SK-N-SH treated with all-trans-retinoic acid at 6 μM for 48 hours (cell line): ENCODE results near the gene FAM89B.

Experiments used
- ATAC-seq: fragments of 200-7000 bp; cut with Tn5 transposase; 3 replicates; pipeline ENCODE4 v1.9.1; 2020; ENCODE audit warnings: mild to moderate bottlenecking, moderate library complexity
- ARNTL ChIP-seq: fragments of 450-650 bp; formaldehyde crosslinking; IDR thresholded peaks from 2 replicates; pipeline ENCODE4 v1.5.0; 2020; ENCODE audit warnings: low read depth, mild to moderate bottlenecking, moderate library complexity, borderline replicate concordance
- BACH2 ChIP-seq: fragments of 250-450 bp; sonication (Bioruptor Pico); IDR thresholded peaks from 2 replicates; pipeline ENCODE4 v1.9.0; 2021; ENCODE audit warnings: mild to moderate bottlenecking, borderline replicate concordance
- CSDC2 ChIP-seq: fragments of 250-450 bp; sonication (Bioruptor Pico); IDR thresholded peaks from 2 replicates; pipeline ENCODE4 v1.5.0; 2020; ENCODE audit warnings: mild to moderate bottlenecking, moderate library complexity
- ESRRG ChIP-seq: fragments of 250-450 bp; sonication (Bioruptor Pico); IDR thresholded peaks from 2 replicates; pipeline ENCODE4 v1.6.1; 2021; ENCODE audit warnings: mild to moderate bottlenecking
- GLIS3 ChIP-seq: fragments of 250-450 bp; sonication (Bioruptor Pico); IDR thresholded peaks from 2 replicates; pipeline ENCODE4 v1.5.0; 2020; ENCODE audit warnings: mild to moderate bottlenecking, moderate library complexity
- ISL1 ChIP-seq: fragments of 250-450 bp; sonication (Bioruptor Pico); IDR thresholded peaks from 2 replicates; pipeline ENCODE4 v2.1.2; 2022; ENCODE audit warnings: mild to moderate bottlenecking, moderate library complexity
- OSR1 ChIP-seq: fragments of 250-450 bp; sonication (Bioruptor Pico); IDR thresholded peaks from 2 replicates; pipeline ENCODE4 v1.8.0; 2022; ENCODE audit warnings: moderate library complexity, mild to moderate bottlenecking, inconsistent platforms
- PPARA ChIP-seq: fragments of 250-450 bp; sonication (Bioruptor Pico); IDR thresholded peaks from 2 replicates; pipeline ENCODE4 v1.5.0; 2020; ENCODE audit warnings: mild to moderate bottlenecking, borderline replicate concordance
- TCF4 ChIP-seq: fragments of 250-450 bp; sonication (Bioruptor Pico); IDR thresholded peaks from 2 replicates; pipeline ENCODE4 v1.8.0; 2021; ENCODE audit warnings: mild to moderate bottlenecking, moderate library complexity, borderline replicate concordance
- TOX ChIP-seq: fragments of 250-450 bp; sonication (Bioruptor Pico); IDR thresholded peaks from 2 replicates; pipeline ENCODE4 v1.8.0; 2021; ENCODE audit warnings: mild to moderate bottlenecking, moderate library complexity, borderline replicate concordance
- ZC3H10 ChIP-seq: fragments of 250-450 bp; sonication (Bioruptor Pico); IDR thresholded peaks from 2 replicates; pipeline ENCODE4 v1.5.1; 2021; ENCODE audit warnings: mild to moderate bottlenecking, moderate library complexity
- ZFP3 ChIP-seq: fragments of 250-450 bp; sonication (Bioruptor Pico); IDR thresholded peaks from 2 replicates; pipeline ENCODE4 v1.5.0; 2020; ENCODE audit warnings: mild to moderate bottlenecking, moderate library complexity
- ZNF565 ChIP-seq: fragments of 450-650 bp; formaldehyde crosslinking; conservative IDR thresholded peaks from 2 replicates; pipeline ENCODE4 v1.5.0; 2020; ENCODE audit warnings: low read depth, mild to moderate bottlenecking, moderate library complexity
- ZNF70 ChIP-seq: fragments of 450-650 bp; formaldehyde crosslinking; IDR thresholded peaks from 2 replicates; pipeline ENCODE4 v1.5.0; 2020; ENCODE audit warnings: mild to moderate bottlenecking, moderate library complexity
- ZNF8 ChIP-seq: fragments of 450-650 bp; formaldehyde crosslinking; IDR thresholded peaks from 2 replicates; pipeline ENCODE4 v1.5.0; 2020; ENCODE audit warnings: mild to moderate bottlenecking, moderate library complexity
- TF ChIP-seq, protein P1 (sequence below): fragments of 250-450 bp; sonication (Bioruptor Pico); IDR thresholded peaks from 2 replicates; pipeline ENCODE4 v1.5.0; 2020; ENCODE audit warnings: mild to moderate bottlenecking, moderate library complexity
- TF ChIP-seq, protein P2 (sequence below): fragments of 250-450 bp; sonication (Bioruptor Pico); IDR thresholded peaks from 2 replicates; pipeline ENCODE4 v1.5.1; 2020; ENCODE audit warnings: low read depth, mild to moderate bottlenecking, moderate library complexity

FAM89B gene

DNA sequence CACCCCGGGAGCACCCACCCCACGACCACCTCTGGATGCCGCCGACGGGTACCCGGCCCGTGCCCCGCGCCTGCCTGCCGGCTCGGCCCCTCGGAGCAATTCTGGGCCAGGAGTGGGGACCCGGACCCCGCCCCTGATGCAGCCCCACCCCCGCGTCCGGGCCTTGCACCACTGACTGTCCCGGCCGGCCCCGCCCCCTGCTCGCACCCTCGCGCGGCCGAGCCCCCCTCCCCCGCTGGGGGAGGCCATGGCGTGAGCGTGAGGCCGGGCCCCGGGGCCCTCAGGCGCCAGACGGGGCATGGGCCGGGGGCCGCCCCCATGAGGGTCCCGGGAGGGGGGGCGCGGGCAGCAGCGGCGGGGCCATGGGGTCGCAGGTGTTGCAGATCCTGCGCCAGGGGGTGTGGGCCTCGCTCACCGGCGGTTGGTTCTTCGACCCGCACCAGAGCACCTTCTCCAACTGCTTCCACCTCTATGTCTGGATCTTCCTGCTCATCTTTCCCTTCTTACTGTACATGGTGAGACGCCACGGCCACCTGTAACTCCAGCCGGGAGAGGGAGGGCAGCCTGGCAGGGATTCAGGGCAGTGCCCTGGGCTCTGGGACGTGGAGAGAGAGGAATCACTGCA is 43.7 kb downstream of the FAM89B start:
- TF ChIP-seq TCF4 (CRISPR knock-in tag) (no peak), GLIS3 (no peak), ARNTL (CRISPR knock-in tag) (no peak), OSR1 (CRISPR knock-in tag) (no peak), ZC3H10 (CRISPR knock-in tag) (no peak), CSDC2 (no peak), ISL1 (CRISPR knock-in tag) (no peak), BACH2 (no peak), ZFP3 (CRISPR knock-in tag) (no peak), PPARA (CRISPR knock-in tag) (no peak)
- TF ChIP-seq, protein P1, sequence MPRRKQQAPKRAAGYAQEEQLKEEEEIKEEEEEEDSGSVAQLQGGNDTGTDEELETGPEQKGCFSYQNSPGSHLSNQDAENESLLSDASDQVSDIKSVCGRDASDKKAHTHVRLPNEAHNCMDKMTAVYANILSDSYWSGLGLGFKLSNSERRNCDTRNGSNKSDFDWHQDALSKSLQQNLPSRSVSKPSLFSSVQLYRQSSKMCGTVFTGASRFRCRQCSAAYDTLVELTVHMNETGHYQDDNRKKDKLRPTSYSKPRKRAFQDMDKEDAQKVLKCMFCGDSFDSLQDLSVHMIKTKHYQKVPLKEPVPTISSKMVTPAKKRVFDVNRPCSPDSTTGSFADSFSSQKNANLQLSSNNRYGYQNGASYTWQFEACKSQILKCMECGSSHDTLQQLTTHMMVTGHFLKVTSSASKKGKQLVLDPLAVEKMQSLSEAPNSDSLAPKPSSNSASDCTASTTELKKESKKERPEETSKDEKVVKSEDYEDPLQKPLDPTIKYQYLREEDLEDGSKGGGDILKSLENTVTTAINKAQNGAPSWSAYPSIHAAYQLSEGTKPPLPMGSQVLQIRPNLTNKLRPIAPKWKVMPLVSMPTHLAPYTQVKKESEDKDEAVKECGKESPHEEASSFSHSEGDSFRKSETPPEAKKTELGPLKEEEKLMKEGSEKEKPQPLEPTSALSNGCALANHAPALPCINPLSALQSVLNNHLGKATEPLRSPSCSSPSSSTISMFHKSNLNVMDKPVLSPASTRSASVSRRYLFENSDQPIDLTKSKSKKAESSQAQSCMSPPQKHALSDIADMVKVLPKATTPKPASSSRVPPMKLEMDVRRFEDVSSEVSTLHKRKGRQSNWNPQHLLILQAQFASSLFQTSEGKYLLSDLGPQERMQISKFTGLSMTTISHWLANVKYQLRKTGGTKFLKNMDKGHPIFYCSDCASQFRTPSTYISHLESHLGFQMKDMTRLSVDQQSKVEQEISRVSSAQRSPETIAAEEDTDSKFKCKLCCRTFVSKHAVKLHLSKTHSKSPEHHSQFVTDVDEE (CRISPR knock-in tag): no peak
- no peak for ATAC-seq

DNA sequence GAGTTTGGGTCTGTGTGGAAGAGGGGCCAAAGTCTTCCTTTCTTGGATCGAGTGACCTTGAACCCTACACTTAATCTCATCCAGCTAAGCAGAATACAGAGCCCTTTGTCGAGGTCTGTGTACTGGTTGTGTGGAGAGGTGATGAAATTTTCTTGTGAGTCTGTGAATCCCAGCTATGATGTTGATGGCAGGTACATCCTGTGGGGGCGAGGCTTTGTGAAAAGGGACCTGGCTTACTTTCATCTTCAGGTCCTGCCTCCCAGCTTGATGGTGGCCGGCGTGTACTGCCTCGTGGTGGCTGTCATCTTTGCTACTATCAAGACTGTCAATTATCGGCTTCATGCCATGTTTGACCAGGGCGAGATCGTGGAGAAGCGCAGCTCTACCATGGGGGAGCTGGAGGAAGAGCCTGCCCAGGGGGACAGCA is 44.2 kb downstream of the FAM89B start:
- TF ChIP-seq TOX (CRISPR knock-in tag) (no peak), ZNF8 (no peak), ESRRG (CRISPR knock-in tag) (no peak), ISL1 (CRISPR knock-in tag) (no peak), ZNF565 (CRISPR knock-in tag) (no peak), BACH2 (no peak), GLIS3 (no peak), TCF4 (CRISPR knock-in tag) (no peak)
- TF ChIP-seq, protein P1 (CRISPR knock-in tag): no peak
- TF ChIP-seq, protein P2, sequence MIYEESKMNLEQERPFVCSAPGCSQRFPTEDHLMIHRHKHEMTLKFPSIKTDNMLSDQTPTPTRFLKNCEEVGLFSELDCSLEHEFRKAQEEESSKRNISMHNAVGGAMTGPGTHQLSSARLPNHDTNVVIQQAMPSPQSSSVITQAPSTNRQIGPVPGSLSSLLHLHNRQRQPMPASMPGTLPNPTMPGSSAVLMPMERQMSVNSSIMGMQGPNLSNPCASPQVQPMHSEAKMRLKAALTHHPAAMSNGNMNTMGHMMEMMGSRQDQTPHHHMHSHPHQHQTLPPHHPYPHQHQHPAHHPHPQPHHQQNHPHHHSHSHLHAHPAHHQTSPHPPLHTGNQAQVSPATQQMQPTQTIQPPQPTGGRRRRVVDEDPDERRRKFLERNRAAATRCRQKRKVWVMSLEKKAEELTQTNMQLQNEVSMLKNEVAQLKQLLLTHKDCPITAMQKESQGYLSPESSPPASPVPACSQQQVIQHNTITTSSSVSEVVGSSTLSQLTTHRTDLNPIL: no peak
- no peak for ATAC-seq

DNA sequence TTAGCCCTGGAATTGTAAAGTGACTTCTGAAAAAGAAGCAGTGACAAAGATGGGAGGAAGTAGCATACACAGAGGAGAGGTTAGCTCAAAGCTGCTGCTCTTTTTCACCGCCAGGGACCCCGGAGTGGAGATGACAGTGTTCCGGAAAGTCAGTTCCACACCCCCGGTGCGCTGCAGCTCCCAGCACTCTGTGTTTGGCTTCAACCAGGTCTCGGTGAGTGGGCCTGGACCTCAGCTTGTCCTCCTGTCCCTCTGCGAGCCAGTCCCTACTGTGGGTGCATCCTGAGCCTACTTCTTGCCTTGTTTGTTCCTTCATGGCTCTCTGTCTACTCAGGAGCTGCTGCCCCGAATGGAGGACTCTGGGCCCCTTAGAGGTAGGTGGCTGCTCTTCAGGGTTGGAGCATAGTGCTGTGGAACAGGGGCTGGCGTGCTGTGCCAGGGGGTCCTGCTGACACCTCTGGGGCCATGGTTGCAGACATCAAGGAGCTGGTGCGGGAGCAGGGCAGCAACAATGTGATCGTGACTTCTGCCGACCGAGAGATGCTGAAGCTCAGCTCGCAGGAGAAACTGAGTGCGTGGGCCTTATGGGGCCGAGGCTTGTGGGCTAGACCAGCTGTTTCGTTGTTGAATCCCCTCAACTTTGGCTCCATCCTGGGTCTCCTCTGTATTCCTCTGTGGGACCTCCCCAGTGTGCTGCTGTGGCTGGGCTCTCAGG is 45.0 kb downstream of the FAM89B start:
- no peak for ATAC-seq
- TF ChIP-seq ISL1 (CRISPR knock-in tag) (no peak), ZFP3 (CRISPR knock-in tag) (no peak), TOX (CRISPR knock-in tag) (no peak), OSR1 (CRISPR knock-in tag) (no peak), GLIS3 (no peak), ZNF70 (no peak), ZNF8 (no peak)

DNA sequence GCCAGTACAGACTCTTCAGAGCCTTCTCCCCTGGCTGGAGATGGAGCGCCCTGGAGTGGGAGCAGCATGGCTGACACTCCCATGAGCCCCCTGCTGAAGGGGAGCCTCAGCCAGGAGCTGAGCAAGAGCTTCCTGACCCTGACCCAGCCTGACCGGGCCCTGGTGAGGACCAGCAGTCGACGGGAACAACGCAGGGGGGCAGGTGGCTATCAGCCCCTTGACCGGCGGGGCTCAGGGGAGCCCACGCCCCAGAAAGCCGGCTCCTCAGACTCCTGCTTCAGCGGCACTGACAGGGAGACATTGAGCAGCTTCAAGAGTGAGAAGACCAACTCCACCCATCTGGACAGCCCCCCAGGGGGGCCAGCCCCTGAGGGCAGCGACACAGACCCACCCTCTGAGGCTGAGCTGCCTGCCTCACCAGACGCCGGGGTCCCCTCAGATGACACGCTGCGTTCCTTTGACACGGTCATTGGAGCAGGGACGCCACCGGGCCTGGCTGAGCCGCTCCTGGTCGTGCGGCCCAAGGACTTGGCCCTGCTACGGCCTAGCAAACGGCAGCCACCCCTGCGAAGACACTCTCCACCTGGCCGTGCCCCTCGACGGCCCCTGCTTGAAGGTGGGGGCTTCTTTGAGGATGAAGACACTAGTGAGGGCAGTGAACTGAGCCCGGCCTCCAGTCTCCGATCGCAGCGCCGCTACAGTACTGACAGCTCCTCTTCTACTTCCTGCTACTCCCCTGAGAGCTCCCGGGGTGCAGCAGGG is 45.8 kb downstream of the FAM89B start:
- ATAC-seq: no peak
- TF ChIP-seq ZC3H10 (CRISPR knock-in tag): no peak
- TF ChIP-seq, protein P1 (CRISPR knock-in tag): no peak
- no peak for TF ChIP-seq PPARA (CRISPR knock-in tag)
- TF ChIP-seq ESRRG (CRISPR knock-in tag): no peak
- no peak for TF ChIP-seq TCF4 (CRISPR knock-in tag)
- TF ChIP-seq ISL1 (CRISPR knock-in tag): no peak
- no peak for TF ChIP-seq OSR1 (CRISPR knock-in tag)
- no peak for TF ChIP-seq GLIS3
